NOMO-1 (cell line): ENCODE results near the gene DMRTC1B.
"Not testable (repeated sequence)": the region's sequence is repeated elsewhere in the genome, so short reads cannot be mapped to it uniquely, and the experiment has no call there.

Experiments
- DNase-seq, 2 experiments: peaks; one replicate each; lab custom pipeline; 2025; ENCODE audit not compliant: unreplicated experiment in 2 of 2; lab: John Stamatoyannopoulos, UW

DMRTC1B gene, protein sequence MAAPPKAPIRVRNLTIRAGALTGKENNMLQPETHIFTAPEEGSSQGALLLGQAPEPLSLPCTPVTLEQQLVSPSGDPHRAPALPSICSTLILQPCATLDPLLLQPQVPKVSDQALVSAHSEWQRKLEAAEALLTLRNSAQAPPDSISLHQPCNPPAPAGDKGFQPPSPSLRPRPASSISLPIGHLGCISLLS

DNA sequence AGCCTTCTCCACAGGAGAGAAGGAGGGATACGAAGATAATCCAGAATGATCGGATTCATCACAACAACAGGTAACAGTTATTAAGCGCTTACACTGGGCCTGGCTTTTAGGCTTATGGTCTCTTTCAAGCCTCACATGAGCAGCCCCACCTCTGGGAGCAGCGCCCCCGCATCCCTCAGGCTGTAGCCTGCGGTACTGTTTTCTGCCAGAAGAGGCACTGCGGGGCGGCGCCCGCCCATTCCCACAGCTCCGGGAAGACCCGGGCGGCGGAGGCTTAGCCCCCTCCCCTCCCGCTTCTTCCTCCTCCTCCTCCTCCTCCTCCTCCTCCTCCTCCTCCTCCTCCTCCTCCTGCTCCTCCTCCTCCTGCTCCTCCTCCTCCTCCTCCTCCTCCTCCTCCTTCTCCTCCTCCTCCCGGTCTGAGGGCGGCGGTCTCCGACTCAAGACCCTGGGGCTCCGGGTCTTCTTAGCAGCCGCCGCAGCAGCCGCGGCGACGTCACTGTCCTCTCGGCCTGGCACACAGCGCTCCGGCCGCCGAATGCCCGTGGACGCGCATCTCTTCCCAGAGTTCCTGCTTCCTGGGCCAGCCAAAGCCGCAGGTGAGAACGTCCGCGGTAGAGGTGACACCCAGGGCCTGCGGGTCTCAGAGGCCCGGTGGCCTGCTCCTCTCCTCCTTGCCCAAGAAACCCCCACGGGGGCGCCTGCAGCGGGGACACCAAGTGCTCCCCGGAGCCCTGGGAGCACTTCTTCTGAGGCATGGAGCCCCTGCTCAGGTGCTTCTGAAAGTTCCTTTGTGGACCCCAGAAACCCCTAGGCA is at the start of gene DMRTC1B:
DMRTC1B (plus strand) TSS at position 238 of the 814 bp plus-strand sequence. CDS start 68,246 bp downstream, outside the sequence.
- not testable (repeated sequence) for DNase-seq

DNA sequence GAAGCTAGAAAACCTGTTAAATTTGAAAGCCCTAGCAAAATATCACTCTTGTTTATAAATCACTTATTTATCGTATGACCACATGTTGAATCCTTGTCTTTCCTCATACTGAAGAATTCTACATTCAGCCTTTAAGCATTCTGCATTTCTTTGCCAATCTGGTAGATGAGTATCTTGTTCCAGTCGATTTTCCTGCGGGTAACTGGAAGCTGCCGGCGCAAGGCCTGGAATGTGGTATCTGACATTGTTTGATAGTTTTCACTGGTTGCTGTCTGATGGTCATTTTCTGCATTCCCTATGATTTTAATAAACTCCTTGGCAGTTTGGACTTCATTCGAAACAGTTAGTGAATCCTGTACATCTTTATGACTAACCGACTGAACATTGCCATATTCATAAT is 48.8 kb upstream of the DMRTC1B start:
- no peak for DNase-seq

DNA sequence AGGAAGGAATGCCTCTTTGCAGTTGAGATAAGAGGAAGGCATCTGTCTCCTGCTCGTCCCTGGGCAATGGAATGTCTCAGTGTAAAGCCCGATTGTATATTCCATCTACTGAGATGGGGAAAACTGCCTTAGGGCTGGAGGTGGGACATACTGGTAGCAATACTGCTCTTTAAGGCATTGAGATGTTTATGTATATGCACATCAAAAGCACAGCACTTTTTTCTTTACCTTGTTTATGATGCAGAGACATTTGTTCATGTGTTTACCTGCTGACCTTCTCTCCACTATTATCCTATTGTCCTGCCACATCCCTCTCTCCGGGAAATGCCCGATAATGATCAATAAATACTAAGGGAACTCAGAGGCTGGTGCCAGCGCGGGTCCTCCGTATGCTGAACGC is 43.1 kb upstream of the DMRTC1B start:
- DNase-seq, result not testable (repeated sequence)

DNA sequence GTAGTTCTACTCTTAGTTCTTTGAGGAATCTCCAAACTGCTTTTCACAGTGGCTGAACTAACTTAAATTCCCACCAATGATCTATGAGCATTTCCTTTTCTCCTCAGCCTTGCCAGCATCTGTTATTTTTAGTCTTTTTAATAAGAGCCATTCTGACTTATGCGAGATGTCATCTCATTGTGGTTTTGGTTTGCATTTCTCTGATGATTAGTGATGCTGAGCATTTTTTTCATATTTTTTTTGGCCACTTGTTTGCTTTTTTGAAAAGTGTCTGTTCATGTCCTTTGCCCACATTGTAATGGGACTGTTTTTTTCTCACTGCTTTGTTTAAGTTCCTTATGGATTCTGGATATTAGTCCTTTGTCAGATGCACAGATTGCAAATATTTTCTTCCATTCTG is 41.1 kb upstream of the DMRTC1B start:
- no peak for DNase-seq

DNA sequence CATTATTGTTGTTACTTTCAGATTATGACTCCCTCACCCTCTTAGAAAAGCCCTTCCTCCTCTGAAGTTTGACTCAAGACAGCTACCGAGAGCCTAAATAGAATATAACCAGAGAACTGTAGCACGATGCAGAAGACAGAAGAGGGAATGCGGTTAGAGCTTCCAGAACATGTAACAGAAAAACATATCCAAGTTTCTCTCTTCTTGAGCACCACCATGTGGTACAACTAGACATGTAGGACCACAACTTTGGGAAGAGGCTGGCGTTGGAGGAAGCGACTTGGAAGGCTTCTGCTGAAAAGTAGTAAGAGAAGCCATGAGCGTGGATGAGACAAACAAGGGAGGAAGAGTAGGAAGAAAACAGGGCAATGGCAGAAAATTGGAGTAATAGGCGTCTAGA is 31.1 kb upstream of the DMRTC1B start:
- not testable (repeated sequence) for DNase-seq

DNA sequence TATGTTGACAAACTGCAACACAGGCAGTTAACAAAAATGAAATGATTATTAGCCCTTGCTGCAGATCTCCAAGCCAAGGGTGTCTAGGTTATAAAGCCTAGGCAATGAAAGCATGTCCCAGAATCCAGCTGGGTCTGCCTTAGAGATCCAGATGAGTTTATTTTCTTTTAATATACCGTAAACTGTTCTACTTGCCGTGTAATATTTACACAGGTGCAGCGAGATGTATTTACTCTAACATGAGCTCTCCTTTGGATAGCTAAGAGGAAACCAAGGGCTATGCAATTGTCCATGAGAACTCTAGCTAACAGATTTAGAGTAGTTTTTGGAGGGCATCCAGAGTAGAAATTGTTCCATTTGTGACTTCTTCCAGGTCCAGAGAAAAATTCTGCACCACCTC is 28.1 kb upstream of the DMRTC1B start:
- DNase-seq, result not testable (repeated sequence)

DNA sequence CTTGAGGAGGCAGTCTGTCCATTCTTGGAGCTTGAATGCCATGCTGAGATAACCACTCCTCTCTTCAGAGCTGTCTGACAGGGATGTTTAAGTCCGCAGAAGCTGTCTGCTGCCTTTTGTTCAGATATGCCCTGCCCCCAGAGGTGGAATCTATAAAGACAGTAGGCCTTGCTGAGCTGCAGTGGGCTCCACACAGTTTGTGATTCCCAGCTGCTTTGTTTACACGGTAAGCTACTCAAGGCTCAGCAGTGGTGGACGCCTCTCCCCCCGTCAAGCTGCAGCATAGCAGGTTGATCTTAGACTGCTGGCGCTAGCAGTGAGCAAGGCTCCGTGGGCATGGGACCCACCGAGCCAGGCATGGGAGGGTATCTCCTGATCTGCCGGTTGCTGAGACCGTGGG is 16.2 kb upstream of the DMRTC1B start:
- not testable (repeated sequence) for DNase-seq

DNA sequence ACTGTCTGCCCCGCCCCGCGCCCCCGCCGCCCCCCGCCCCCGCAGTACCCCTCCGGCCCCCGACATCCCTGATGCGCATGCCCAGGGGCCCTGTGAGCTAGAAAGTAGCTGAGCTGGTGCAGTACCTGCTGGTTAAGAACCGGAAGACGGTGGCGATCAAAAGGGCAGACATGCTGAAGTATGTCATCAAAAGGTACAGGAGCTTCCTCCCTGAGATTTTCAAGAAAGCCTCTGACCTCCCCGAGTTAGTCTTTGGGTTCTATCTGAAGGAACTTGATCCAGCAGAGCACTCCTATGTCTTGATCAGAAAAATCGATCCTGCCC is 739 bp downstream of the DMRTC1B start:
- DNase-seq, result not testable (repeated sequence)

DNA sequence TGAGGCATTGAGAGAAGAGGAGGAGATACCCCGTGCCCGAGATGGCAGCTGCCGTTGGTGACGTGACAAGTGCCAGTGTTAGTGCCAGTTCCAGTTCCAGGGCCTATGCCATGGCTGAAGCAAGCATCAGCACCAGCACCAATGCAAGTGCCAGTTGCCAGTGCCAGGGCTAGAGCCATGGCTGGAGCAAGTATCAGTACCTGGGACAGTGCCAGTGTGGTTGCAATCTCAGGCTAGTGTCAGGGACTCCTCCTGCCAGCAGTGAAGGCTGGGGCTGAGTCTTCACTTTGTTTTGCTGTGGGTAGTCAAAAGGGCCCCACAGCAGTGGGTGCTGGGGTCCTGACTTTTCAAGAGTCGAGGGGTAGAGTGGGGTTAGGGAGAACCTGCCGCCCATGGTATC is 1.5 kb downstream of the DMRTC1B start:
- not testable (repeated sequence) for DNase-seq

DNA sequence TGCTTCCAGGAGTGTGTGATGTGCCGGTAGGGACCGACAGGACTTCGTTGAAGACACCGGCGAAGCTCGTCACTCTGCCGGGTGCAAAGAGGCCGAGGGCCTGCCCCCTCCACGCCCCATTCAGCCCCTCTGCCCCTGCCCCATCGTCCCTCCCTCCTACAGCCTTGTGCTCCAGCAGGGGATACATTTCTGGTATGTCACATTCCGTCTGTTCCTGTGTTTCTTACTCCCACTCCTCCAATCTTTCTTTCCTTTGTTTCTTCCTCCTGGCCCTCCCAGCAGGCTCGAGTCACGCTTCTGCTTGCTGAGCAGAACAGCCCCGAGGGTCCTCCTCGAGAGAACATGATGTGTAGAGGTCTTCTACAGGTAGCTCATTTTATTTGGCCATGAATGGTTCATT is 5.9 kb downstream of the DMRTC1B start, which contains the start of gene FAM236B:
FAM236B (minus strand) TSS at position 101 of the 400 bp plus-strand sequence; CDS start at position 1, 100 bp downstream.
- DNase-seq, result not testable (repeated sequence)

DNA sequence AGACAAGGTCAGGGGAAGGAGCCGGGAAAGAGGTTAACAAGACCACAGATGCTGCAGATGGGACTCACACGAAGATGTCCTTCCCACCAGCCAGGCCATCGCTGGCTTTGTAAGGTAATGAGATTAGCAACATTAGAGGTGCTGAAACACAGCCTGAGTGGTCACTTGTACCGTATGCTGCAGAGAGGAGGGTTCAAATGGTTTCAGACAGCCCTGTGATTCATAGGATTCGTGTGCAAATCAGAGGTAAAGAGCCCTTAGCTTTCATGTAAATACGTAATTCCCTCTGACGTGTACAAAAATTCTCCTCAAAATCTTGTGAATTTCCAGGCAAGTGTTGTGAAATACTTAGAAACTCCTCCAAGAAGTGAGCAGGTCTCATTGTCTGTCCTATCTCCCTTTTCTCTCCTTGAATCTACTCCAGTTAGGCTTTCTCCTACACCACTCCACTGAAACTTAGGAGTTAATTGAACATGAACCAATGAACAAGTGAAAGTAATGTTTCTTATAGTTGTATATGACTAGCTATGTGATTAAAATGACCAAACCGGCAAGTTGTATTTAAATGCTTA is 6.8 kb downstream of the DMRTC1B start:
- not testable (repeated sequence) for DNase-seq

DNA sequence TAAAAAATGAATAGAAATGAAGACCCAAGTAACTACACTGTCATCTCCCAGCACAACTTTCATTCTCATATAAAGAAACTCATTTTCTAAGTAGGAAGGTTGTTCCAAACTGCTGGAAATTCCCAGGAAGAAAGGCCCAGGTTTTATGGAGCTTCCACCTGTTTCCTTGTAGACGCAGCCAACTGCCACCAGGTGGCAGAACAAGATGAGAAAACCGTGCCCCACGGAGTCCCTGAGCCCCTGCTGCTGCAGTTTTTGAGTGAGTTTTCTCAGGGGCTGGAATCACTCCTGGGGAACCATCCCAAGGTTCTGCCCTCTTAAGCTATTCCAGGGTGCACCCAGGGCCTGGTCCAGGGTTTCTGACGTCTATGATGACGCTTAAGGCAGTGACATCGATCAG is 7.3 kb downstream of the DMRTC1B start:
- not testable (repeated sequence) for DNase-seq

DNA sequence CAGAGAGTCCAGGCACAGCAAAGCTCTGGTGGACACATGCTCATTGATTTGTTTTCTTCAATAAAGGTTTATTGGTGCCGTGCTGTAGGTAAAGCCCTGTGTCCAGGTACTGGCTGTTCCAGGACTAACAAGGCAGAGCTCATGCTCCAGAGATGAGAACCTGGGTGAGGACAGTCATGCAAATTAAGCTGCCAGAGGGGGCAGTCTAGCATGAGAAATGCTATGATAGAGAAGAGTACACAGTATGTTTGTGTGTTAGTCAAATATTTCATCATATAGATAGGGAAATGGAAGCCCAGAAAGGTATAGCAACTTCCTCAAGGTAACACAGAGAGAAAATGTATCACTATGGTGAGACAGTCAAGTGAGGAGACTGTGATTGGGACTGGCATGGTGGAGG is 11.5 kb downstream of the DMRTC1B start:
- not testable (repeated sequence) for DNase-seq

DNA sequence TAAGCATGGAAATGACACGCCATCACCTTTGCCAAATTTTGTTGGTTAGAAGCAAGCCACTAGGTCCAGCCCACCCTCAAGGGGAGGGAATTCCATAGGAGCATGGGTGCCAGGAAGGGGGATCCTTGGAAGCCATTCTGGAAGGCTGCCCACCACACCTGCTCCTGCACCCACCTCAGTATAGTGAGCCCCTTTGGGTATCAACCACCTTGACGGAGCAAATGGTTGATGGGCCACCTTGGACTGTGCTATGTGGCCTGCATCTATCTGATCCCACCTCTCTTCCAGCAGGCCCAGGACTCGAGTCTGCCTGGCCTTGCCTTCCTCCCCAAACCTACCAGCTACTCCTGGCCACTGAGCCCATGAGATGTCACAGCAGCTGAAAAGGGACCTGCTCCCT is 13.7 kb downstream of the DMRTC1B start:
- DNase-seq, result not testable (repeated sequence)

DNA sequence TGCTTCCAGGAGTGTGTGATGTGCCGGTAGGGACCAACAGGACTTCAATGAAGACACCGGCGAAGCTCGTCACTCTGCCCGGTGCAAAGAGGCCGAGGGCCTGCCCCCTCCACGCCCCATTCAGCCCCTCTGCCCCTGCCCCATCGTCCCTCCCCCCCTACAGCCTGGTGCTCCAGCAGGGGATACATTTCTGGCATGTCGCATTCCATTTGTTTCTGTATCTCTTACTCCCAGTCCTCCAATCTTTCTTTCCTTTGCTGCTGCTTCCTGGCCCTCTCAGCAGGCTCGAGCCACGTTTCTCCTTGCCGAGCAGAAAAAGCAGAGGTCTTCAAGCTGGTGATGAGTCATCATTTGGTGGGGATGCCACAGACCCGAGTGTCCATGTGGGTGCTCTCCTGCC is 31.4 kb downstream of the DMRTC1B start, which contains the start of gene FAM236D:
FAM236D (minus strand) TSS at position 101 of the 400 bp plus-strand sequence; CDS start at position 1, 100 bp downstream.
- DNase-seq, result not testable (repeated sequence)

DNA sequence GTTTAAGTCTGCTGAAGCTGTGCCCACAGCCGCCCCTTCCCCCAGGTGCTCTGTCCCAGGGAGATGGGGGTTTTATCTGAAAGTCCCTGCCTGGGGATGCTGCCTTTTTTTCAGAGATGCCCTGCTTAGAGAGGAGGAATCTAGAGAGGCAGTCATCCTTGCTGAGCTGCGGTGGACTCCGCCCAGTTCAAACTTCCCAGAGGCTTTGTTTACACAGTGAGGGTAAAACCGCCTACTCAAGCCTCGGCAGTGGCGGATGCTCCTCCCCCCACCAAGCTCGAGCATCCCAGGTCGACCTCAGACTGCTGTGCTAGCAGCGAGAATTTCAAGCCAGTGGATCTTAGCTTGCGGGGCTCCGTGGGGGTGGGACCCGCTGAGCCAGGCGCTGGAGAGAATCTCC is 54.0 kb downstream of the DMRTC1B start:
- DNase-seq, result not testable (repeated sequence)

DNA sequence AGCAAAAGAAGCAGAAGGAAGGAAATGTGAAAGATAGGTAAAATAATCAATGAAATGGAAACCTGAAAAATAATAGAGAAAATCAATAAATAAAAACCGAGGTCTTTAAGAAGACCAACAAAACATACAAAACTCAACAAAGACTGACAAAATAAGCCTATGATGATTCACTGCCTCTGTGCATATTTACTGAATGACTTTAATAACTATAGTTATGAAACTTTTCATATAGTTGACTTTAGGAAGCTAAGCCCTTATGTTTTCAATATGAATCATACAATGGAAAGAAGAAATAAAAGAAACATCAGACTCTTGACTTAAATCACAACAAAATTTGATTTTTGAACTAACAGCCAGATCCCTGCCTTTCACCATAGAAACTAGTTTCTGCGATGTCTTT is 60.8 kb downstream of the DMRTC1B start:
- not testable (repeated sequence) for DNase-seq

DNA sequence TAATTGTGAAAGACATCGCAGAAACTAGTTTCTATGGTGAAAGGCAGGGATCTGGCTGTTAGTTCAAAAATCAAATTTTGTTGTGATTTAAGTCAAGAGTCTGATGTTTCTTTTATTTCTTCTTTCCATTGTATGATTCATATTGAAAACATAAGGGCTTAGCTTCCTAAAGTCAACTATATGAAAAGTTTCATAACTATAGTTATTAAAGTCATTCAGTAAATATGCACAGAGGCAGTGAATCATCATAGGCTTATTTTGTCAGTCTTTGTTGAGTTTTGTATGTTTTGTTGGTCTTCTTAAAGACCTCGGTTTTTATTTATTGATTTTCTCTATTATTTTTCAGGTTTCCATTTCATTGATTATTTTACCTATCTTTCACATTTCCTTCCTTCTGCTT is 106.2 kb downstream of the DMRTC1B start:
- not testable (repeated sequence) for DNase-seq

DNA sequence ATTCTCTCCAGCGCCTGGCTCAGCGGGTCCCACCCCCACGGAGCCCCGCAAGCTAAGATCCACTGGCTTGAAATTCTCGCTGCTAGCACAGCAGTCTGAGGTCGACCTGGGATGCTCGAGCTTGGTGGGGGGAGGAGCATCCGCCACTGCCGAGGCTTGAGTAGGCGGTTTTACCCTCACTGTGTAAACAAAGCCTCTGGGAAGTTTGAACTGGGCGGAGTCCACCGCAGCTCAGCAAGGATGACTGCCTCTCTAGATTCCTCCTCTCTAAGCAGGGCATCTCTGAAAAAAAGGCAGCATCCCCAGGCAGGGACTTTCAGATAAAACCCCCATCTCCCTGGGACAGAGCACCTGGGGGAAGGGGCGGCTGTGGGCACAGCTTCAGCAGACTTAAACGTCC is 113.0 kb downstream of the DMRTC1B start:
- DNase-seq, result not testable (repeated sequence)
